Effector CD8-positive, alpha-beta T cell (primary cell): ENCODE results near the gene FAM204A.

Experiments
- DNase-seq: peaks from one replicate; lab custom pipeline; 2025; lab: John Stamatoyannopoulos, UW

Gene FAM204A

GRCh38 chr10:118332236-118332635 lies 9.9 kb downstream of the FAM204A start:
- DNase-seq = no peak

GRCh38 chr10:118330295-118331076 lies 11.6 kb downstream of the FAM204A start:
- DNase-seq = no peak

- no peak for DNase-seq
These were observed 18.0 kb downstream of the FAM204A start for GRCh38 chr10:118324140-118324539.

- no peak for DNase-seq
These were observed 20.2 kb downstream of the FAM204A start for GRCh38 chr10:118321724-118322575.

- DNase-seq = no peak
These were observed 26.5 kb downstream of the FAM204A start for GRCh38 chr10:118315629-118316028.

- no peak for DNase-seq
These were observed 27.2 kb downstream of the FAM204A start for GRCh38 chr10:118314882-118315281.

- no peak for DNase-seq
These were observed 30.6 kb downstream of the FAM204A start for GRCh38 chr10:118311505-118311904.

- DNase-seq = no peak
These were observed 31.3 kb downstream of the FAM204A start for GRCh38 chr10:118310822-118311221.

- no peak for DNase-seq
These were observed 32.2 kb downstream of the FAM204A start for GRCh38 chr10:118309911-118310310.

- no peak for DNase-seq
These were observed 33.5 kb downstream of the FAM204A start for GRCh38 chr10:118308664-118309063.

GRCh38 chr10:118307859-118308258 lies 34.3 kb downstream of the FAM204A start:
- DNase-seq = no peak

- DNase-seq = no peak
These were observed 34.9 kb downstream of the FAM204A start for GRCh38 chr10:118307220-118307619.

GRCh38 chr10:118305730-118306129 lies 36.4 kb downstream of the FAM204A start:
- no peak for DNase-seq

GRCh38 chr10:118304521-118304920 lies 37.6 kb downstream of the FAM204A start:
- no peak for DNase-seq

- no peak for DNase-seq
These were observed 40.9 kb downstream of the FAM204A start for GRCh38 chr10:118301211-118301610.

GRCh38 chr10:118300320-118300719 lies 41.8 kb downstream of the FAM204A start:
- DNase-seq = no peak

GRCh38 chr10:118298787-118299186 lies 43.3 kb downstream of the FAM204A start:
- DNase-seq = no peak

- DNase-seq = no peak
These were observed 51.0 kb downstream of the FAM204A start for GRCh38 chr10:118291122-118291521.

- no peak for DNase-seq
These were observed 51.6 kb downstream of the FAM204A start for GRCh38 chr10:118290471-118290995.

GRCh38 chr10:118287076-118287806 lies 54.9 kb downstream of the FAM204A start:
- no peak for DNase-seq

- DNase-seq = no peak
These were observed 55.9 kb downstream of the FAM204A start for GRCh38 chr10:118286051-118286838.
